OCI-LY7 (cell line): ENCODE measurements around the gene ULBP3. TPM values are rescaled to one million over a fixed set of nuclear protein-coding genes. Genes with fewer than 3 reads are reported as not detected.

Source experiments
- BruUV-seq: library from RNA; stranded (reverse); fragments of 400-500 nt; replicated peaks from 2 replicates; lab custom pipeline; 2021; lab: Mats Ljungman, UMichigan
- CTCF ChIA-PET: fragments of 300-600 bp; sonication (Branson Sonifier 250); formaldehyde crosslinking; loops from one replicate; lab custom pipeline; 2022; ENCODE audit warnings: antibody characterized with exemption; ENCODE audit not compliant: unreplicated experiment; lab: Charles Lee
- POLR2A ChIA-PET: fragments of 300-600 bp; sonication (Branson Sonifier 250); formaldehyde crosslinking; loops from one replicate; lab custom pipeline; 2022; ENCODE audit warnings: antibody characterized with exemption; lab: Charles Lee
- DNase-seq: peaks from one replicate; pipeline ENCODE4 v3.0.0-alpha.2; 2015; ENCODE audit warnings: low spot score
- H2AFZ ChIP-seq: fragments of 200-600 bp; sonication (generic), shearing (Covaris generic); 2 replicates; pipeline ENCODE4 v1.6.1; 2014; ENCODE audit warnings: mild to moderate bottlenecking, antibody characterized with exemption, low read length, moderate library complexity
- H3K27ac ChIP-seq: fragments of 200-600 bp; sonication (generic); 2 replicates; pipeline ENCODE4 v1.5.1; 2014; ENCODE audit warnings: mixed run types, low read depth, mild to moderate bottlenecking, moderate library complexity, low read length, inconsistent platforms; ENCODE audit not compliant: poor library complexity, severe bottlenecking
- H3K36me3 ChIP-seq: fragments of 200-600 bp; sonication (generic); 2 replicates; pipeline ENCODE4 v1.6.1; 2014; ENCODE audit warnings: mild to moderate bottlenecking, antibody characterized with exemption, low read length, moderate library complexity, mixed read lengths; ENCODE audit not compliant: insufficient read depth
- H3K4me1 ChIP-seq: fragments of 200-600 bp; sonication (generic); 2 replicates; pipeline ENCODE4 v1.5.1; 2014; ENCODE audit warnings: mild to moderate bottlenecking, low read length; ENCODE audit not compliant: insufficient read depth, poor library complexity, severe bottlenecking
- H3K4me2 ChIP-seq: fragments of 200-600 bp; sonication (generic); 2 replicates; pipeline ENCODE4 v1.6.1; 2014; ENCODE audit warnings: mild to moderate bottlenecking, low read length
- H3K4me3 ChIP-seq: fragments of 200-600 bp; sonication (generic); 2 replicates; pipeline ENCODE4 v1.5.1; 2014; ENCODE audit warnings: mild to moderate bottlenecking, low read depth, low read length; ENCODE audit not compliant: poor library complexity, severe bottlenecking
- H3K79me2 ChIP-seq: fragments of 200-600 bp; sonication (generic); 2 replicates; pipeline ENCODE4 v1.6.1; 2016; ENCODE audit warnings: low read depth, mild to moderate bottlenecking, low read length, moderate library complexity, mixed read lengths; ENCODE audit not compliant: insufficient read depth
- H3K9me2 ChIP-seq: fragments of 200-600 bp; sonication (generic); 2 replicates; pipeline ENCODE4 v1.6.1; 2016; ENCODE audit warnings: mild to moderate bottlenecking, low read length, mixed read lengths; ENCODE audit not compliant: insufficient read depth
- H3K9me3 ChIP-seq: fragments of 200-600 bp; sonication (generic); 2 replicates; pipeline ENCODE4 v1.6.1; 2014; ENCODE audit warnings: mild to moderate bottlenecking, mixed run types, low read length, mixed read lengths
- H4K20me1 ChIP-seq: fragments of 200-600 bp; sonication (generic); 2 replicates; pipeline ENCODE4 v1.6.1; 2014; ENCODE audit warnings: mild to moderate bottlenecking, antibody characterized with exemption, low read length, moderate library complexity, mixed read lengths; ENCODE audit not compliant: insufficient read depth
- CTCF ChIP-seq: fragments of 200-600 bp; sonication (generic); conservative IDR thresholded peaks from 2 replicates; pipeline ENCODE4 v1.5.1; 2014; ENCODE audit warnings: mild to moderate bottlenecking, antibody characterized with exemption, low read length, moderate library complexity, mixed read lengths
- EZH2phosphoT487 ChIP-seq: fragments of 200-600 bp; sonication (generic); IDR thresholded peaks from 2 replicates; pipeline ENCODE4 v1.6.1; 2018; ENCODE audit warnings: low read depth, borderline replicate concordance, mild to moderate bottlenecking, mixed run types, antibody characterized with exemption, low read length, moderate library complexity, mixed read lengths
- intact Hi-C: fragments of 100-400 bp; cut with micrococcal nuclease; formaldehyde crosslinking; loops from one replicate; pipeline ENCODE4 v1.10.0; 2022; ENCODE audit not compliant: unreplicated experiment
- total RNA-seq, 2 experiments: library from RNA; depleted of rRNA in 1 of 2; stranded (reverse); fragments of >200 nt in 1 of 2; shearing (Covaris generic) in 1 of 2; gene quantifications; 2 replicates each; pipeline ENCODE4 v1.2.3, GENCODE V29; 2014 to 2022

Gene ULBP3
- total RNA-seq, 2 experiments from 2014 or later: 3.5 to 4.3 TPM

GRCh38 chr6:150053450-150053849 is 15.5 kb downstream of the ULBP3 start:
- intact Hi-C loops: no loop called here
- Histone ChIP-seq H3K9me2 (no peaks in the 10 kb centered on the region), H3K27ac (no peak overlapping the region), H3K79me2 (no peaks in the 10 kb centered on the region), H4K20me1 (no peaks in the 10 kb centered on the region), H3K4me1 (peaks cover 1% of the 10 kb centered on the region), H3K4me2 (no peak overlapping the region), H2AFZ (no peak overlapping the region), H3K9me3 (no peaks in the 10 kb centered on the region), H3K4me3 (no peak overlapping the region), H3K36me3 (no peaks in the 10 kb centered on the region)
- BruUV-seq: no TSS peak
- ChIA-PET POLR2A (interaction anchor here (0.7 to 1.3 kb wide), 2 partner anchors 23 to 858 kb away, joined by 3 to 4 read pairs; no protein-coding TSS in a partner anchor), CTCF (interaction anchor here (0.6 to 1.5 kb wide), 4 partner anchors 11 to 311 kb away, joined by 3 to 4 read pairs (median 3); no protein-coding TSS in a partner anchor)
- no peak for DNase-seq
- TF ChIP-seq EZH2phosphoT487 (no peak), CTCF (no peak)

- Histone ChIP-seq H3K9me3 (no peaks in the 10 kb centered on the region), H3K4me3 (no peak overlapping the region), H4K20me1 (no peaks in the 10 kb centered on the region), H3K9me2 (no peaks in the 10 kb centered on the region), H2AFZ (no peak overlapping the region), H3K4me1 (peaks cover 12% of the 10 kb centered on the region), H3K4me2 (no peak overlapping the region), H3K27ac (no peak overlapping the region), H3K79me2 (no peaks in the 10 kb centered on the region), H3K36me3 (no peaks in the 10 kb centered on the region)
- no peak for DNase-seq
- intact Hi-C loops: no loop called here
- TF ChIP-seq CTCF: no peak
- TF ChIP-seq EZH2phosphoT487: no peak
- ChIA-PET POLR2A (interaction anchor here (0.6 to 1.1 kb wide), 2 partner anchors 212 to 294 kb away, joined by 3 to 4 read pairs; no protein-coding TSS in a partner anchor), CTCF (no interaction called here)
- BruUV-seq: no TSS peak
Observed at GRCh38 chr6:150050846-150051245, 18.1 kb downstream of the ULBP3 start.

- Histone ChIP-seq H3K9me2 (no peaks in the 10 kb centered on the region), H3K9me3 (no peaks in the 10 kb centered on the region), H3K36me3 (no peaks in the 10 kb centered on the region), H3K4me3 (no peak overlapping the region), H4K20me1 (no peaks in the 10 kb centered on the region), H3K4me2 (peak overlapping the region; percentile 22), H3K79me2 (no peaks in the 10 kb centered on the region), H3K27ac (no peak overlapping the region), H2AFZ (no peak overlapping the region), H3K4me1 (peaks cover 12% of the 10 kb centered on the region)
- intact Hi-C loops: no loop called here
- TF ChIP-seq CTCF (no peak), EZH2phosphoT487 (no peak)
- POLR2A ChIA-PET: no interaction called here
- DNase-seq: peak; percentile 66
- CTCF ChIA-PET: no interaction called here
- no TSS peak for BruUV-seq
Observed at GRCh38 chr6:150048099-150048498, 20.8 kb downstream of the ULBP3 start.
